Sigmoid colon (tissue), 7 donors: ENCODE results near the gene ISYNA1. TPM values are rescaled to one million over a fixed set of nuclear protein-coding genes. Genes with fewer than 3 reads are reported as not detected.

Experiments
- DNase-seq: peaks from one replicate; pipeline ENCODE4 v3.0.0-alpha.2; 2019
- H3K27ac ChIP-seq, 4 donors: fragments of 200-600 bp; sonication (generic); one replicate each; pipeline ENCODE4 v1.5.1; 2016 to 2019; ENCODE audit warnings: mild to moderate bottlenecking in 1 of 4
- H3K27me3 ChIP-seq, 3 donors: fragments of 200-600 bp; sonication (generic); one replicate each; pipeline ENCODE4 v1.5.1; 2019; ENCODE audit warnings: mild to moderate bottlenecking in 1 of 3
- H3K36me3 ChIP-seq, 4 donors: fragments of 200-600 bp; sonication (generic); one replicate each; pipeline ENCODE4 v1.5.1; 2016 to 2019
- H3K4me1 ChIP-seq, 4 donors: fragments of 200-600 bp; sonication (generic); one replicate each; pipeline ENCODE4 v1.5.1; 2017 to 2019
- H3K4me3 ChIP-seq, 4 donors: fragments of 200-600 bp; sonication (generic); one replicate each; pipeline ENCODE4 v1.5.1; 2017 to 2019; ENCODE audit warnings: mild to moderate bottlenecking in 2 of 4, moderate library complexity in 1 of 4
- H3K9me3 ChIP-seq, 4 donors: fragments of 200-600 bp in 3 of 4; sonication (generic) in 3 of 4; one replicate each; pipeline versions ENCODE4 v1.5.1 to v1.6.1; 2013 to 2019
- CTCF ChIP-seq, 4 experiments: fragments of 450-650 bp in 3 of 4; fragments of 200-600 bp in 1 of 4; IDR thresholded peaks; one replicate each; pipeline ENCODE4 v1.5.1; 2016 to 2019; ENCODE audit warnings: antibody characterized with exemption in 4 of 4, mild to moderate bottlenecking in 3 of 4, moderate library complexity in 2 of 4
- EP300 ChIP-seq, 4 donors: sonication (generic); formaldehyde crosslinking; IDR thresholded peaks; one replicate each; pipeline ENCODE4 v1.6.1; 2017; ENCODE audit warnings: antibody characterized with exemption in 4 of 4
- POLR2A ChIP-seq, 2 donors: fragments of 450-650 bp; IDR thresholded peaks; one replicate each; pipeline ENCODE4 v1.6.1; 2016; ENCODE audit warnings: antibody characterized with exemption in 2 of 2, mild to moderate bottlenecking in 2 of 2, moderate library complexity in 2 of 2
- POLR2AphosphoS5 ChIP-seq, 4 donors: sonication (generic); formaldehyde crosslinking; IDR thresholded peaks; one replicate each; pipeline ENCODE4 v1.6.1; 2017; ENCODE audit warnings: antibody characterized with exemption in 4 of 4
- WGBS, 2 donors: extraction: QIAGEN DNeasy Blood & Tissue Kit; methylation state at CpG; one replicate each; pipeline ENCODE4 v1.1.7; 2013; 5-methylcytosine and 5-hydroxymethylcytosine counted together
- intact Hi-C: fragments of 100-400 bp; cut with DNase I; formaldehyde crosslinking; loops from one replicate; pipeline ENCODE4 v1.15.1; 2023
- polyA plus RNA-seq, 3 donors: library from polyadenylated mRNA; stranded (reverse); fragments of 200-250 nt; gene quantifications; one replicate each; pipeline ENCODE4 v1.2.3, GENCODE V29; 2013
- total RNA-seq, 4 donors: library from RNA; depleted of rRNA; stranded (reverse); fragments of >200 nt; gene quantifications; one replicate each; pipeline ENCODE4 v1.1.0, GENCODE V29; 2016
- donor health status: healthy with polysubstance abuse.
- donor health status: Bipolar disorder and iron deficiency.
- donor health status: healthy.

The ISYNA1 gene
- total and polyA plus RNA-seq, 7 donors, result 3.7 to 18.7 (median 10.2) TPM

GRCh38 chr19:18452386-18452785 is 14.5 kb upstream of the ISYNA1 start:
- H3K4me1 ChIP-seq, result peaks cover 0 to 28% (median 22%) of the 10 kb centered on the region in 4 donors
- TF ChIP-seq CTCF (IDR thresholded peaks at IDR 0.05) (no peak), EP300 (IDR thresholded peaks at IDR 0.05) (no peak), POLR2AphosphoS5 (IDR thresholded peaks at IDR 0.05) (no peak), POLR2A (IDR thresholded peaks at IDR 0.05) (no peak)
- H3K4me3 ChIP-seq, result no peak overlapping the region
- H3K27me3 ChIP-seq, result no peaks in the 10 kb centered on the region
- H3K36me3 ChIP-seq, result peaks cover 9 to 55% (median 29%) of the 10 kb centered on the region in 4 donors
- H3K27ac ChIP-seq, result no peak overlapping the region
- intact Hi-C loops, result loop anchor here (5.0 to 10.0 kb wide), 2 partner anchors 52 to 120 kb away; partner anchors contain the start of gene UBA52
- H3K9me3 ChIP-seq, result no peaks in the 10 kb centered on the region
- WGBS, 2 donors, result 83 to 86% methylated on average over 3 of the region's 3 CpGs
- DNase-seq, result no peak

DNA sequence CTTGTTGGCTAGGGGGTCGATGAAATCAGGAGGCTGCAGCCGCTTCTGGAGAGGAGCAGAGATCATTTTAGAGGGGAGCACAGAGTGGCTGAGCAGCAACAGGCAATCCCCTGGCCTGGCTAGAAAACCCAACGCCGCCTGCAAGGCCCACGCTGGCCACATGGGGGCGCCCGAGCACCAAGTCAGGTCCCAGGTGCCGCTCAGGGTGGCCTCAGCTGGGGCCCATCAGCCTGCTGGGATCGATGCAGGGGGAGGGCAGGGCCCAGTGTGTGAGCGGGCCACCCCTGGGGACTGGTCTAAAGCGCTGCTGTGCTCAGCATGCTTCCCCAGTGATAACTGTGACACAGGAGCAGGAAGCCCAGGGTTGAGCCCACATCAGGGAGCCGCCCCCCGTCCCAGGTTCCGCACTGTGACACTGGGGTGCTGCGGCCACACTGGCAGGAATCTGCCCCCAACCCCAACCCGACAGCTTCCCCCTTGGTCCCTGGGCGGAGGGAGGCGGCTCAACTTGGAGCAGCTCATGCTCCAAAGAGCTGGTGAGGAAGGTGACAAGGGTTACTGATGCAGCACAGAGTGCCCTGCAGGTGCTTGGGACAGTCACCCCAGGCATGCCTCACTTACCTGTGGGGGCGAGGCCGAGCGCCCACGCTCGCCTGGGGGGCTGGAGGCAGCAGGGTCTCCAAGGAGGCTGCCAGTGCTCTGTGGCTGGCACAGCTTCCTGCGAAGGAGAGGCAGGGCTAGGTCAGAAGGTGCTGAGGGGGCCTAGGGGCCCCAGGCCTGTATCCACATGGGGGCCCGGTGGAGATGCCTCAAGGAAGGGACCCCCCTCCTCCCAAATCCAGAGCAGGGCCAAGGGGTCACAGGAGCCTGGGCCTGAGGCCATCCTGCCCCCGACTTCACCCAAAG is 13.3 kb upstream of the ISYNA1 start:
- Histone ChIP-seq H3K4me1 (peaks cover 0 to 16% (median 11%) of the 10 kb centered on the region in 4 donors), H3K9me3 (no peaks in the 10 kb centered on the region), H3K36me3 (peaks cover 9 to 64% (median 38%) of the 10 kb centered on the region in 4 donors), H3K4me3 (no peak overlapping the region), H3K27ac (peak overlapping the region in 2 of 4 donors; percentile 20 to 25), H3K27me3 (no peaks in the 10 kb centered on the region)
- peak; percentile 94 to 98 (median 96) for TF ChIP-seq CTCF (IDR thresholded peaks at IDR 0.05)
- TF ChIP-seq EP300 (IDR thresholded peaks at IDR 0.05), result no peak
- TF ChIP-seq POLR2AphosphoS5 (IDR thresholded peaks at IDR 0.05), result peak in 3 of 4 donors; percentile 37 to 50 (median 48)
- TF ChIP-seq POLR2A (IDR thresholded peaks at IDR 0.05), result no peak
- intact Hi-C loops, result loop anchor here (5.0 to 10.0 kb wide), 2 partner anchors 54 to 121 kb away; partner anchors contain the start of gene UBA52
- DNase-seq, result peak; percentile 93
- 47 to 51% methylated on average over 26 of the region's 26 CpGs for WGBS, 2 donors

DNA sequence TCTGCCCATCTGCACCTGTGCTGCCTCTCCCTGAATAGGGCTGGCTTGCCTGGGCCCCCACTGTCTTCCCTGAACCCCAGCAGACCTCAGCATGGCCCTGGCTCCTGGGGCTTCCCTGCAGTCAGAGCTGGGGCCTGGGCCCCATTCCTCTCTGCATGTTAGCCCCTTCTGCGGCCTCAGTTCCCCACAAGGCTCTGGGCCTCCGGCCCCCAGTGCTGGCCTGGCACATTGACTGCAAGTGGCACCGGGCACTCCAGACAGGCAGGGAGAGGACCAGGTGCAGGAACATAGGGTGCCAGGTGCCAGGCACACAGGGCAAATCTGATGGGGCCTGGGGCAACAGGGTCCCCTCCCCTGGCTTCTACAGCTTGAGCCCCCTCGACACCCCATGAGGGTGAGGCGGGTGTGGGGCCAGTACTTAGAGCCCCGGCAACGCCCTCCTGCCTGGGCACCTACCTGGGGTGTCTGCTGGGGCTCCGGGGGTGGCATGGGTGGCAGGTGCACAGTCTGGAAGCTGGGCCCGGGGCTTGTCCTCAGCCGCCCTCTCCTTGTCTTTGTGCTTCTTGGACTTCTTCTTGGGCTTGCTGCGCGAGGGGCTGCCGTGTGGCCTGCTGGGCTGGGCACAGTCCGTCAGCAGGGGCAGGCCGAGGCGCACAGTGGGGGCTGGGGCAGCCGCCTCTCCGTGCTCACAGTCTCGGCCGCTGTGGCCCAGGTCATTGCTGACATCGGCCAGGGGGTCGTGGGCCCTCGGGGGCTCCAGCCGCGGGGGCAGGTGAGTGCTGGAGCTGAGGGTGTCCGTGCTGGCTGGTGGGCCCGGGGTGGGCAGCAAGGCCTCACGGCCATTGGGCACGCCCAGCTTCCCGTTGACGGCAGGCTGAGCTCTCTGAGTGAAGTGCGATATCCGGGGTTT is 12.3 kb upstream of the ISYNA1 start:
- H3K4me3 ChIP-seq, result no peak overlapping the region
- WGBS, 2 donors, result 74 to 81% methylated on average over 33 of the region's 33 CpGs
- H3K36me3 ChIP-seq, result peaks cover 9 to 68% (median 47%) of the 10 kb centered on the region in 4 donors
- DNase-seq, result peak; percentile 67
- no peak for TF ChIP-seq POLR2AphosphoS5 (IDR thresholded peaks at IDR 0.05)
- no peak for TF ChIP-seq POLR2A (IDR thresholded peaks at IDR 0.05)
- TF ChIP-seq CTCF (IDR thresholded peaks at IDR 0.05), result no peak
- TF ChIP-seq EP300 (IDR thresholded peaks at IDR 0.05), result no peak
- no peaks in the 10 kb centered on the region for H3K9me3 ChIP-seq
- no peaks in the 10 kb centered on the region for H3K27me3 ChIP-seq
- H3K4me1 ChIP-seq, result peaks cover 0 to 12% (median 10%) of the 10 kb centered on the region in 4 donors
- H3K27ac ChIP-seq, result no peak overlapping the region
- intact Hi-C loops, result loop anchor here (5.0 to 10.0 kb wide), 2 partner anchors 55 to 122 kb away; partner anchors contain the start of gene UBA52

- TF ChIP-seq POLR2A (IDR thresholded peaks at IDR 0.05), result no peak
- TF ChIP-seq POLR2AphosphoS5 (IDR thresholded peaks at IDR 0.05), result no peak
- TF ChIP-seq EP300 (IDR thresholded peaks at IDR 0.05), result no peak
- TF ChIP-seq CTCF (IDR thresholded peaks at IDR 0.05), result no peak
- no peak overlapping the region for H3K27ac ChIP-seq
- peaks cover 13 to 72% (median 54%) of the 10 kb centered on the region in 4 donors for H3K36me3 ChIP-seq
- no peaks in the 10 kb centered on the region for H3K27me3 ChIP-seq
- H3K4me3 ChIP-seq, result no peak overlapping the region
- H3K4me1 ChIP-seq, result peaks cover 0 to 12% (median 10%) of the 10 kb centered on the region in 4 donors
- H3K9me3 ChIP-seq, result no peaks in the 10 kb centered on the region
- DNase-seq, result no peak
- whole genome bisulfite sequencing, 2 donors, result 95 to 98% methylated on average over 14 of the region's 14 CpGs
- intact Hi-C loops, result no loop called here
Observed at GRCh38 chr19:18449552-18449951, 11.6 kb upstream of the ISYNA1 start.
